ENCODE results near the gene CFAP299. TPM values are rescaled to one million over a fixed set of nuclear protein-coding genes. Genes with fewer than 3 reads are reported as not detected.

CFAP299 gene
- total RNA-seq, 1 experiment from 2014 or later = not detected

GRCh38 chr4:80916770-80917169 lies 581.2 kb downstream of the CFAP299 start:
- POLR2A ChIA-PET (ENCODE audit: low non-redundant PET) = no interaction called here
- TF ChIP-seq EZH2 (IDR thresholded peaks at IDR 0.05; ENCODE audit: borderline replicate concordance, low read depth, low read length, poor library complexity, severe bottlenecking) (no peak), CTCF (conservative IDR thresholded peaks at IDR 0.05; ENCODE audit: low read depth, low read length) (no peak)

GRCh38 chr4:80918004-80918403 lies 582.5 kb downstream of the CFAP299 start:
- CTCF ChIA-PET = no interaction called here
- no TSS peak for BruUV-seq (replicated peaks)
- Histone ChIP-seq H3K27me3 (replicated peaks; ENCODE audit: insufficient read depth, low read depth, low read length, poor library complexity) (no peaks in the 10 kb centered on the region), H3K4me1 (ENCODE audit: insufficient read depth, low read length, poor library complexity, severe bottlenecking) (no peaks in the 10 kb centered on the region), H3K36me3 (ENCODE audit: insufficient read depth, low read length, poor library complexity, severe bottlenecking) (no peaks in the 10 kb centered on the region), H3K27ac (ENCODE audit: low read depth, low read length, poor library complexity, severe bottlenecking) (no peak overlapping the region), H3K9me3 (ENCODE audit: low read depth, low read length, poor library complexity, severe bottlenecking) (no peaks in the 10 kb centered on the region), H3K4me3 (ENCODE audit: low read depth, low read length, poor library complexity, severe bottlenecking) (no peak overlapping the region)
- intact Hi-C loops (cut with micrococcal nuclease; ENCODE audit: unreplicated experiment) = no loop called here
- POLR2A ChIA-PET (ENCODE audit: low non-redundant PET) = no interaction called here
- TF ChIP-seq EZH2 (IDR thresholded peaks at IDR 0.05; ENCODE audit: borderline replicate concordance, low read depth, low read length, poor library complexity, severe bottlenecking) = no peak
- no peak for TF ChIP-seq CTCF (conservative IDR thresholded peaks at IDR 0.05; ENCODE audit: low read depth, low read length)
- DNase-seq (ENCODE audit: low spot score) = no peak

More at GRCh38 chr4:80916770-80917169, 581.2 kb downstream of the CFAP299 start:
- intact Hi-C loops (cut with micrococcal nuclease; ENCODE audit: unreplicated experiment) = no loop called here
- DNase-seq (ENCODE audit: low spot score) = no peak
- no peaks in the 10 kb centered on the region for H3K4me1 ChIP-seq (ENCODE audit: insufficient read depth, low read length, poor library complexity, severe bottlenecking)
- BruUV-seq (replicated peaks) = no TSS peak
- H3K27ac ChIP-seq (ENCODE audit: low read depth, low read length, poor library complexity, severe bottlenecking) = no peak overlapping the region
- H3K9me3 ChIP-seq (ENCODE audit: low read depth, low read length, poor library complexity, severe bottlenecking) = no peaks in the 10 kb centered on the region
- CTCF ChIA-PET = no interaction called here
- H3K4me3 ChIP-seq (ENCODE audit: low read depth, low read length, poor library complexity, severe bottlenecking) = no peak overlapping the region
- H3K36me3 ChIP-seq (ENCODE audit: insufficient read depth, low read length, poor library complexity, severe bottlenecking) = no peaks in the 10 kb centered on the region
- no peaks in the 10 kb centered on the region for H3K27me3 ChIP-seq (replicated peaks; ENCODE audit: insufficient read depth, low read depth, low read length, poor library complexity)

GRCh38 chr4:80921441-80921840 lies 585.9 kb downstream of the CFAP299 start:
- no peak overlapping the region for H3K4me3 ChIP-seq (ENCODE audit: low read depth, low read length, poor library complexity, severe bottlenecking)
- intact Hi-C loops (cut with micrococcal nuclease; ENCODE audit: unreplicated experiment) = no loop called here
- no TSS peak for BruUV-seq (replicated peaks)
- CTCF ChIA-PET = no interaction called here
- H3K27me3 ChIP-seq (replicated peaks; ENCODE audit: insufficient read depth, low read depth, low read length, poor library complexity) = no peaks in the 10 kb centered on the region
- DNase-seq (ENCODE audit: low spot score) = no peak
- no peak overlapping the region for H3K27ac ChIP-seq (ENCODE audit: low read depth, low read length, poor library complexity, severe bottlenecking)
- TF ChIP-seq CTCF (conservative IDR thresholded peaks at IDR 0.05; ENCODE audit: low read depth, low read length) (no peak), EZH2 (IDR thresholded peaks at IDR 0.05; ENCODE audit: borderline replicate concordance, low read depth, low read length, poor library complexity, severe bottlenecking) (no peak)
- H3K36me3 ChIP-seq (ENCODE audit: insufficient read depth, low read length, poor library complexity, severe bottlenecking) = no peaks in the 10 kb centered on the region
- no peaks in the 10 kb centered on the region for H3K4me1 ChIP-seq (ENCODE audit: insufficient read depth, low read length, poor library complexity, severe bottlenecking)
- H3K9me3 ChIP-seq (ENCODE audit: low read depth, low read length, poor library complexity, severe bottlenecking) = no peaks in the 10 kb centered on the region
- POLR2A ChIA-PET (ENCODE audit: low non-redundant PET) = no interaction called here
